ENCODE results near the gene PAFAH1B2.

Gene PAFAH1B2

GRCh38 chr11:117198613-117199012 is 54.5 kb downstream of the PAFAH1B2 start:
- Histone ChIP-seq H3K79me2 (ENCODE audit: control insufficient read depth, insufficient read depth, low read length) (peaks cover 44% of the 10 kb centered on the region), H3K79me1 (ENCODE audit: low read length) (peaks cover 3% of the 10 kb centered on the region), H4K8ac (ENCODE audit: low read depth, low read length) (no peak overlapping the region), H3K4ac (ENCODE audit: low read depth, low read length) (peak overlapping the region; percentile 84), H3K9ac (ENCODE audit: low read length) (peak overlapping the region; percentile 46), H2BK5ac (ENCODE audit: low read length) (peak overlapping the region; percentile 91), H3K27ac (ENCODE audit: low read depth, low read length) (peak overlapping the region; percentile 88), H2BK15ac (replicated peaks; ENCODE audit: low read depth) (no peak overlapping the region), H3K56ac (ENCODE audit: low read length) (peak overlapping the region; percentile 84), H4K5ac (ENCODE audit: low read length) (no peak overlapping the region), H3K18ac (ENCODE audit: low read length) (peak overlapping the region; percentile 13), H3K36me3 (ENCODE audit: control insufficient read depth, insufficient read depth, low read length) (no peaks in the 10 kb centered on the region), H3K27me3 (ENCODE audit: insufficient read depth, low read length, poor library complexity) (no peaks in the 10 kb centered on the region), H2BK120ac (ENCODE audit: low read depth, low read length) (peak overlapping the region; percentile 16), H3K4me3 (ENCODE audit: low read length) (no peak overlapping the region), H3K4me1 (ENCODE audit: control insufficient read depth, low read depth, low read length) (peaks cover 14% of the 10 kb centered on the region), H3K4me2 (ENCODE audit: low read length) (peak overlapping the region; percentile 11), H2AK5ac (ENCODE audit: low read length) (peak overlapping the region; percentile 79), H3K23ac (ENCODE audit: low read length) (peak overlapping the region; percentile 33)
- DNase-seq, result no peak
- no CpG with 5 or more reads among the region's 4 CpGs for WGBS (ENCODE audit: extremely low coverage, insufficient coverage, low lambda C conversion rate)

GRCh38 chr11:117199053-117199915 is 55.2 kb downstream of the PAFAH1B2 start, which contains the start of gene TAGLN:
Gene TAGLN, plus strand, starts transcription at chr11:117199370. Its CDS starts 3,644 bp downstream, at chr11:117203014.
- WGBS (ENCODE audit: extremely low coverage, insufficient coverage, low lambda C conversion rate), result no CpG with 5 or more reads among the region's 34 CpGs
- H3K4me1 ChIP-seq (ENCODE audit: control insufficient read depth, low read depth, low read length), result peaks cover 14% of the 10 kb centered on the region
- peak within 1 kb of the TSS; percentile 33 for H3K23ac ChIP-seq (ENCODE audit: low read length)
- H2BK120ac ChIP-seq (ENCODE audit: low read depth, low read length), result peak within 1 kb of the TSS; percentile 23
- no peak within 1 kb of the TSS for H4K8ac ChIP-seq (ENCODE audit: low read depth, low read length)
- peak within 1 kb of the TSS; percentile 79 for H2AK5ac ChIP-seq (ENCODE audit: low read length)
- no peaks in the 10 kb centered on the region for H3K27me3 ChIP-seq (ENCODE audit: insufficient read depth, low read length, poor library complexity)
- H2BK15ac ChIP-seq (replicated peaks; ENCODE audit: low read depth), result no peak within 1 kb of the TSS
- peaks cover 3% of the 10 kb centered on the region for H3K79me1 ChIP-seq (ENCODE audit: low read length)
- peak within 1 kb of the TSS; percentile 84 for H3K56ac ChIP-seq (ENCODE audit: low read length)
- no peak within 1 kb of the TSS for H4K5ac ChIP-seq (ENCODE audit: low read length)
- peak within 1 kb of the TSS; percentile 91 for H2BK5ac ChIP-seq (ENCODE audit: low read length)
- peaks cover 45% of the 10 kb centered on the region for H3K79me2 ChIP-seq (ENCODE audit: control insufficient read depth, insufficient read depth, low read length)
- H3K36me3 ChIP-seq (ENCODE audit: control insufficient read depth, insufficient read depth, low read length), result no peaks in the 10 kb centered on the region
- H3K9ac ChIP-seq (ENCODE audit: low read length), result peak within 1 kb of the TSS; percentile 63
- H3K18ac ChIP-seq (ENCODE audit: low read length), result peak within 1 kb of the TSS; percentile 43
- peak within 1 kb of the TSS; percentile 49 for H3K4me2 ChIP-seq (ENCODE audit: low read length)
- H3K4me3 ChIP-seq (ENCODE audit: low read length), result peak within 1 kb of the TSS; percentile 32
- peak within 1 kb of the TSS; percentile 88 for H3K27ac ChIP-seq (ENCODE audit: low read depth, low read length)
- peak within 1 kb of the TSS; percentile 84 for H3K4ac ChIP-seq (ENCODE audit: low read depth, low read length)
- peak; percentile 99 for DNase-seq

GRCh38 chr11:117199916-117200812 is 56.1 kb downstream of the PAFAH1B2 start:
- peaks cover 2% of the 10 kb centered on the region for H3K36me3 ChIP-seq (ENCODE audit: control insufficient read depth, insufficient read depth, low read length)
- no peak overlapping the region for H3K23ac ChIP-seq (ENCODE audit: low read length)
- H3K9ac ChIP-seq (ENCODE audit: low read length), result peak overlapping the region; percentile 63
- H4K5ac ChIP-seq (ENCODE audit: low read length), result no peak overlapping the region
- no CpG with 5 or more reads among the region's 13 CpGs for WGBS (ENCODE audit: extremely low coverage, insufficient coverage, low lambda C conversion rate)
- H3K4me1 ChIP-seq (ENCODE audit: control insufficient read depth, low read depth, low read length), result peaks cover 14% of the 10 kb centered on the region
- no peak overlapping the region for H4K8ac ChIP-seq (ENCODE audit: low read depth, low read length)
- H3K4ac ChIP-seq (ENCODE audit: low read depth, low read length), result peak overlapping the region; percentile 25
- H2AK5ac ChIP-seq (ENCODE audit: low read length), result peak overlapping the region; percentile 38
- H3K4me2 ChIP-seq (ENCODE audit: low read length), result peak overlapping the region; percentile 49
- H3K4me3 ChIP-seq (ENCODE audit: low read length), result peak overlapping the region; percentile 32
- H2BK120ac ChIP-seq (ENCODE audit: low read depth, low read length), result peak overlapping the region; percentile 23
- H3K18ac ChIP-seq (ENCODE audit: low read length), result peak overlapping the region; percentile 43
- peak overlapping the region; percentile 82 for H3K27ac ChIP-seq (ENCODE audit: low read depth, low read length)
- DNase-seq, result peak; percentile 25
- H3K79me1 ChIP-seq (ENCODE audit: low read length), result peaks cover 3% of the 10 kb centered on the region
- H3K56ac ChIP-seq (ENCODE audit: low read length), result peak overlapping the region; percentile 78
- no peaks in the 10 kb centered on the region for H3K27me3 ChIP-seq (ENCODE audit: insufficient read depth, low read length, poor library complexity)
- H2BK15ac ChIP-seq (replicated peaks; ENCODE audit: low read depth), result no peak overlapping the region
- no peak overlapping the region for H2BK5ac ChIP-seq (ENCODE audit: low read length)
- H3K79me2 ChIP-seq (ENCODE audit: control insufficient read depth, insufficient read depth, low read length), result peaks cover 45% of the 10 kb centered on the region

GRCh38 chr11:117200813-117201657 is 56.9 kb downstream of the PAFAH1B2 start:
- no peak overlapping the region for H4K5ac ChIP-seq (ENCODE audit: low read length)
- H3K27ac ChIP-seq (ENCODE audit: low read depth, low read length), result no peak overlapping the region
- H3K27me3 ChIP-seq (ENCODE audit: insufficient read depth, low read length, poor library complexity), result no peaks in the 10 kb centered on the region
- H3K36me3 ChIP-seq (ENCODE audit: control insufficient read depth, insufficient read depth, low read length), result peaks cover 2% of the 10 kb centered on the region
- H3K79me2 ChIP-seq (ENCODE audit: control insufficient read depth, insufficient read depth, low read length), result peaks cover 45% of the 10 kb centered on the region
- WGBS (ENCODE audit: extremely low coverage, insufficient coverage, low lambda C conversion rate), result no CpG with 5 or more reads among the region's 12 CpGs
- H3K23ac ChIP-seq (ENCODE audit: low read length), result no peak overlapping the region
- H2AK5ac ChIP-seq (ENCODE audit: low read length), result no peak overlapping the region
- peak overlapping the region; percentile 49 for H3K4me2 ChIP-seq (ENCODE audit: low read length)
- H3K79me1 ChIP-seq (ENCODE audit: low read length), result peaks cover 3% of the 10 kb centered on the region
- H2BK5ac ChIP-seq (ENCODE audit: low read length), result no peak overlapping the region
- H3K4ac ChIP-seq (ENCODE audit: low read depth, low read length), result no peak overlapping the region
- H3K4me1 ChIP-seq (ENCODE audit: control insufficient read depth, low read depth, low read length), result peaks cover 14% of the 10 kb centered on the region
- no peak overlapping the region for H2BK15ac ChIP-seq (replicated peaks; ENCODE audit: low read depth)
- peak; percentile 41 for DNase-seq
- H3K9ac ChIP-seq (ENCODE audit: low read length), result peak overlapping the region; percentile 63
- H3K18ac ChIP-seq (ENCODE audit: low read length), result peak overlapping the region; percentile 13
- H3K4me3 ChIP-seq (ENCODE audit: low read length), result peak overlapping the region; percentile 32
- no peak overlapping the region for H2BK120ac ChIP-seq (ENCODE audit: low read depth, low read length)
- no peak overlapping the region for H4K8ac ChIP-seq (ENCODE audit: low read depth, low read length)
- peak overlapping the region; percentile 78 for H3K56ac ChIP-seq (ENCODE audit: low read length)

GRCh38 chr11:117201658-117202305 is 57.7 kb downstream of the PAFAH1B2 start:
- Histone ChIP-seq H2AK5ac (ENCODE audit: low read length) (no peak overlapping the region), H3K27ac (ENCODE audit: low read depth, low read length) (no peak overlapping the region)
- peak; percentile 31 for DNase-seq

More at GRCh38 chr11:117201658-117202305, 57.7 kb downstream of the PAFAH1B2 start:
- Histone ChIP-seq H3K4ac (ENCODE audit: low read depth, low read length) (no peak overlapping the region), H4K5ac (ENCODE audit: low read length) (no peak overlapping the region), H3K4me3 (ENCODE audit: low read length) (no peak overlapping the region), H3K79me1 (ENCODE audit: low read length) (peaks cover 3% of the 10 kb centered on the region), H3K23ac (ENCODE audit: low read length) (no peak overlapping the region), H2BK120ac (ENCODE audit: low read depth, low read length) (no peak overlapping the region), H3K56ac (ENCODE audit: low read length) (peak overlapping the region; percentile 78), H3K9ac (ENCODE audit: low read length) (peak overlapping the region; percentile 63), H3K4me1 (ENCODE audit: control insufficient read depth, low read depth, low read length) (peaks cover 14% of the 10 kb centered on the region), H3K4me2 (ENCODE audit: low read length) (no peak overlapping the region), H2BK5ac (ENCODE audit: low read length) (no peak overlapping the region), H3K79me2 (ENCODE audit: control insufficient read depth, insufficient read depth, low read length) (peaks cover 45% of the 10 kb centered on the region), H2BK15ac (replicated peaks; ENCODE audit: low read depth) (no peak overlapping the region), H3K36me3 (ENCODE audit: control insufficient read depth, insufficient read depth, low read length) (peaks cover 2% of the 10 kb centered on the region), H3K27me3 (ENCODE audit: insufficient read depth, low read length, poor library complexity) (no peaks in the 10 kb centered on the region), H4K8ac (ENCODE audit: low read depth, low read length) (no peak overlapping the region), H3K18ac (ENCODE audit: low read length) (no peak overlapping the region)
- no CpG with 5 or more reads among the region's 14 CpGs for WGBS (ENCODE audit: extremely low coverage, insufficient coverage, low lambda C conversion rate)

All from mesendoderm (in vitro differentiated cells).